ENCODE results near the gene ASB16. TPM values are rescaled to one million over a fixed set of nuclear protein-coding genes. Genes with fewer than 3 reads are reported as not detected.

The ASB16 gene
- total RNA-seq, 1 donor from 2014 or later, result not detected

DNA sequence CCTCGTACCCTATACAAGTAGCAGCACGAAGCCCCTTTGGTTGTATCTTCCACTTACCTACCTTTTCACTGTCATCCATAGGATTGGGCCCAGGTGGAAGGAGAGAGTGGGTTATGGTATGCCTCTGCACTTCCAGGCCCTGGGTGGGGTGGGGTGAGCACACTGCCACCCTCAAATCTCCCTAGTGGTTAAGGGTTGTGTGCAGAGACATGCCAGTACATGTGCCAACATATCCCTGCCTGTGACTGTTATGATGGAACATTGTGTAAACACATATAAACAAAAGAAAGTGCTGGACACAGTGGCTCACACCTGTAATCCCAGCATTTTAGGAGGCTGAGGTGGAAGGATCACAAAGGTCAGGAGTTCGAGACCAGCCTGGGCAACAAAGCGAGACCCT is 17.6 kb upstream of the ASB16 start:
- no peaks in the 10 kb centered on the region for H3K4me1 Mint-ChIP-seq
- H4K20me1 ChIP-seq (ENCODE audit: low read depth), result no peaks in the 10 kb centered on the region
- H3K4me3 ChIP-seq, result no peak overlapping the region
- no peak overlapping the region for H3K4me2 ChIP-seq
- H3K36me3 Mint-ChIP-seq, result peaks cover 18% of the 10 kb centered on the region
- H3K27me3 ChIP-seq, result no peaks in the 10 kb centered on the region
- TF ChIP-seq EZH2 (IDR thresholded peaks at IDR 0.05), result no peak
- no peak for TF ChIP-seq EZH2phosphoT487 (IDR thresholded peaks at IDR 0.05)
- TF ChIP-seq, protein P1, sequence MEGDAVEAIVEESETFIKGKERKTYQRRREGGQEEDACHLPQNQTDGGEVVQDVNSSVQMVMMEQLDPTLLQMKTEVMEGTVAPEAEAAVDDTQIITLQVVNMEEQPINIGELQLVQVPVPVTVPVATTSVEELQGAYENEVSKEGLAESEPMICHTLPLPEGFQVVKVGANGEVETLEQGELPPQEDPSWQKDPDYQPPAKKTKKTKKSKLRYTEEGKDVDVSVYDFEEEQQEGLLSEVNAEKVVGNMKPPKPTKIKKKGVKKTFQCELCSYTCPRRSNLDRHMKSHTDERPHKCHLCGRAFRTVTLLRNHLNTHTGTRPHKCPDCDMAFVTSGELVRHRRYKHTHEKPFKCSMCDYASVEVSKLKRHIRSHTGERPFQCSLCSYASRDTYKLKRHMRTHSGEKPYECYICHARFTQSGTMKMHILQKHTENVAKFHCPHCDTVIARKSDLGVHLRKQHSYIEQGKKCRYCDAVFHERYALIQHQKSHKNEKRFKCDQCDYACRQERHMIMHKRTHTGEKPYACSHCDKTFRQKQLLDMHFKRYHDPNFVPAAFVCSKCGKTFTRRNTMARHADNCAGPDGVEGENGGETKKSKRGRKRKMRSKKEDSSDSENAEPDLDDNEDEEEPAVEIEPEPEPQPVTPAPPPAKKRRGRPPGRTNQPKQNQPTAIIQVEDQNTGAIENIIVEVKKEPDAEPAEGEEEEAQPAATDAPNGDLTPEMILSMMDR (IDR thresholded peaks at IDR 0.05), result no peak
- H3F3A ChIP-seq (ENCODE audit: low read depth), result no peaks in the 10 kb centered on the region
- H3K27ac ChIP-seq, result no peak overlapping the region
- no peak overlapping the region for H3K4me3 Mint-ChIP-seq
- H3K27me3 Mint-ChIP-seq (ENCODE audit: insufficient read depth, low read depth), result no peaks in the 10 kb centered on the region
- H3K9ac ChIP-seq, result peak overlapping the region; percentile 5
- no peaks in the 10 kb centered on the region for H3K4me1 ChIP-seq
- H2AFZ ChIP-seq (replicated peaks), result no peak overlapping the region
- no peak for DNase-seq (ENCODE audit: low spot score)
- H3K79me2 ChIP-seq (ENCODE audit: low read depth), result peaks cover 31% of the 10 kb centered on the region
- no peaks in the 10 kb centered on the region for H3K36me3 ChIP-seq
- H3K9me3 Mint-ChIP-seq, result no peaks in the 10 kb centered on the region
- no peaks in the 10 kb centered on the region for H3K9me3 ChIP-seq (ENCODE audit: low read depth)
- no peak overlapping the region for H3K27ac Mint-ChIP-seq

DNA sequence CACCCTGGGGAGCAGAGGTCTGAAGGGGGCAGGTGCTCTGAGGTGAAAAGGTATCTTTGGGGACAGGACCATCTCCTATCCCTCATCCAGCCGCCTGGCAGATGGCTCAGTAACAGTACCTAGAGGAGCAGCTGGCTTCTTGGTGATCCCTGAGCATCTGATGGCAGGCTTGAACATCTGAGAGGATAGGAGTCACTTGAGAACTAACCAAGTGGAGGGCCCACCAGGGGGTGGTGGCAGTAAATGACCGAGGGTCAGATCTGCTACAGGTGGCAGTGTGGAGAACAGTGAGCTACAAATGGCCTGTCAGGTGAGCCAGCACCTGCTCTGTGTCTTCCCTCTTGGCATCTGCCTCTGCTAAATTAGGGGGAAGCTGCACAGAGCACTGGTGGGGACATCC is 15.0 kb upstream of the ASB16 start:
- DNase-seq (ENCODE audit: low spot score), result no peak
- Mint-ChIP-seq H3K4me3 (no peak overlapping the region), H3K4me1 (no peaks in the 10 kb centered on the region), H3K36me3 (peaks cover 21% of the 10 kb centered on the region), H3K27ac (no peak overlapping the region), H3K27me3 (ENCODE audit: insufficient read depth, low read depth) (no peaks in the 10 kb centered on the region), H3K9me3 (no peaks in the 10 kb centered on the region)
- no peaks in the 10 kb centered on the region for H3K27me3 ChIP-seq
- H4K20me1 ChIP-seq (ENCODE audit: low read depth), result no peaks in the 10 kb centered on the region
- H3K36me3 ChIP-seq, result no peaks in the 10 kb centered on the region
- H3F3A ChIP-seq (ENCODE audit: low read depth), result no peaks in the 10 kb centered on the region
- TF ChIP-seq EZH2phosphoT487 (IDR thresholded peaks at IDR 0.05) (no peak), EZH2 (IDR thresholded peaks at IDR 0.05) (no peak)
- TF ChIP-seq, protein P1 (IDR thresholded peaks at IDR 0.05), result no peak
- no peaks in the 10 kb centered on the region for H3K9me3 ChIP-seq (ENCODE audit: low read depth)
- H3K9ac ChIP-seq, result no peak overlapping the region
- H3K27ac ChIP-seq, result no peak overlapping the region
- H2AFZ ChIP-seq (replicated peaks), result no peak overlapping the region
- no peak overlapping the region for H3K4me3 ChIP-seq
- no peaks in the 10 kb centered on the region for H3K4me1 ChIP-seq
- peaks cover 26% of the 10 kb centered on the region for H3K79me2 ChIP-seq (ENCODE audit: low read depth)
- no peak overlapping the region for H3K4me2 ChIP-seq

DNA sequence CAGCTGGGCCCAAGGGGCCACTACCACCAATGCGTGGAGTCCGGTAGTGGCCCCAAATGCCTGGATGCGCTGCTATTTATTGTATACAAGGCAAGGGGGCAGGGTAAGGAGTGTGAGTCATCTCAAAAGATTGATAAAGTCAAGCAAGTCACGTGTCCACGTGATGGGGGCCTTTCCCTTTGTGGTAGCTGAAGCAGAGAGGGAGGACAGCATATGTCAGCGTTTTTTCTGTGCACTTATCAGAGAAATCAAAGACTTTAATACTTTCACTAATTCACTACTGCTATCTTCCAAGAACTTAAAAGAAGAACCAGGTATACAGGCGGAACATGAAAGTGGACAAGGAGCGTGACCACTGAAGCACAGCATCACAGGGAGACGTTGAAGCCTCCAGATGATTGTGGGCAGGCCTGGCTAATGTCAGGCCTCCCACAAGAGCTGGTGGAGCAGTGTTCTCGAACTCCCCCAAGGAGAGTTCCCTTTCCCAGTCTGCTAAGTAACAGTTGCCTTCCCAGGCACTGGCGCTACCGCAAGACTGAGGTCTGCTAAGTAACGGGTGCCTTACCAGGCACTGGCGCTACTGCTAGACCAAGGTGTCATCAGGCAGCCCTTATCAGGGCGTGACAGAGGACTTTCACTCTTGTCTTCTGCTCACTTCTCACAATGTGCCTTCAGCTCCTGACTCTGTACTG is 10.8 kb upstream of the ASB16 start:
- peaks cover 14% of the 10 kb centered on the region for H3K36me3 Mint-ChIP-seq
- H2AFZ ChIP-seq (replicated peaks), result no peak overlapping the region
- H3K4me2 ChIP-seq, result no peak overlapping the region
- H3K4me1 Mint-ChIP-seq, result no peaks in the 10 kb centered on the region
- H3K9me3 Mint-ChIP-seq, result no peaks in the 10 kb centered on the region
- no peaks in the 10 kb centered on the region for H3K79me2 ChIP-seq (ENCODE audit: low read depth)
- no peak overlapping the region for H3K4me3 ChIP-seq
- no peaks in the 10 kb centered on the region for H3K4me1 ChIP-seq
- no peak for DNase-seq (ENCODE audit: low spot score)
- TF ChIP-seq EZH2phosphoT487 (IDR thresholded peaks at IDR 0.05) (no peak), EZH2 (IDR thresholded peaks at IDR 0.05) (no peak)
- TF ChIP-seq, protein P1 (IDR thresholded peaks at IDR 0.05), result no peak
- H3F3A ChIP-seq (ENCODE audit: low read depth), result no peaks in the 10 kb centered on the region
- H3K27me3 Mint-ChIP-seq (ENCODE audit: insufficient read depth, low read depth), result peaks cover 2% of the 10 kb centered on the region
- no peaks in the 10 kb centered on the region for H3K36me3 ChIP-seq
- H3K4me3 Mint-ChIP-seq, result no peak overlapping the region
- H3K9me3 ChIP-seq (ENCODE audit: low read depth), result no peaks in the 10 kb centered on the region
- H3K27me3 ChIP-seq, result no peaks in the 10 kb centered on the region
- no peak overlapping the region for H3K9ac ChIP-seq
- H4K20me1 ChIP-seq (ENCODE audit: low read depth), result no peaks in the 10 kb centered on the region
- H3K27ac Mint-ChIP-seq, result no peak overlapping the region
- H3K27ac ChIP-seq, result no peak overlapping the region

Data from neural progenitor cell (in vitro differentiated cells).